HG03354 (cell line): Measurements from ENCODE around the gene ZMYM2.

Experiments used
- ATAC-seq: cut with Tn5 transposase; IDR thresholded peaks from one replicate; pipeline ENCODE4 v1.9.1; 2021; ENCODE audit warnings: mild to moderate bottlenecking; ENCODE audit not compliant: unreplicated experiment, poor library complexity, severe bottlenecking

Gene ZMYM2

GRCh38 chr13:20128459-20128931 lies 170.0 kb downstream of the ZMYM2 start:
- ATAC-seq, result peak; percentile 25

GRCh38 chr13:20129076-20129475 lies 170.5 kb downstream of the ZMYM2 start:
- no peak for ATAC-seq

GRCh38 chr13:20130012-20130411 lies 171.5 kb downstream of the ZMYM2 start:
- no peak for ATAC-seq

- ATAC-seq, result no peak
These were observed 172.1 kb downstream of the ZMYM2 start for GRCh38 chr13:20130652-20131051.

GRCh38 chr13:20131057-20131832 lies 172.7 kb downstream of the ZMYM2 start:
- no peak for ATAC-seq

- no peak for ATAC-seq
These were observed 173.6 kb downstream of the ZMYM2 start for GRCh38 chr13:20132052-20132634.

- ATAC-seq, result no peak
These were observed 176.2 kb downstream of the ZMYM2 start for GRCh38 chr13:20134732-20135131.

- ATAC-seq, result peak; percentile 68
These were observed 178.5 kb downstream of the ZMYM2 start for GRCh38 chr13:20136781-20137703.

- ATAC-seq, result no peak
These were observed 179.3 kb downstream of the ZMYM2 start for GRCh38 chr13:20137875-20138274.

GRCh38 chr13:20140487-20140886 lies 182.0 kb downstream of the ZMYM2 start:
- no peak for ATAC-seq
